Limb (tissue), 2 donors: ENCODE data around the gene SORD.
A peak's percentile ranks its signal among the peaks of the same experiment; 100 is the strongest.
"Not testable (repeated sequence)": the region's sequence is repeated elsewhere in the genome, so short reads cannot be mapped to it uniquely, and the experiment has no call there.

Experiments used
- DNase-seq, 2 donors: peaks; one replicate each; pipeline ENCODE4 v3.0.0-alpha.2; 2016; ENCODE audit errors: extremely low spot score in 2 of 2

SORD gene

GRCh38 chr15:45024649-45025048 is 1.7 kb downstream of the SORD start:
- DNase-seq = not testable (repeated sequence)

GRCh38 chr15:45025627-45026026 is 2.6 kb downstream of the SORD start:
- DNase-seq = not testable (repeated sequence)

GRCh38 chr15:45026651-45027190 is 3.7 kb downstream of the SORD start:
- DNase-seq = no peak

GRCh38 chr15:45027220-45027619 is 4.2 kb downstream of the SORD start:
- DNase-seq = no peak

- DNase-seq = no peak
Observed at GRCh38 chr15:45030743-45031142, 7.7 kb downstream of the SORD start.

GRCh38 chr15:45031522-45032028 is 8.6 kb downstream of the SORD start:
- DNase-seq = not testable (repeated sequence)

GRCh38 chr15:45032501-45032900 is 9.5 kb downstream of the SORD start:
- DNase-seq = not testable (repeated sequence)

- DNase-seq = not testable (repeated sequence)
Observed at GRCh38 chr15:45034087-45034486, 11.1 kb downstream of the SORD start.

- DNase-seq = not testable (repeated sequence)
Observed at GRCh38 chr15:45034600-45035375, 11.8 kb downstream of the SORD start.

GRCh38 chr15:45036812-45037781 is 14.1 kb downstream of the SORD start:
- peak; percentile 37 to 66 for DNase-seq

- DNase-seq = no peak
Observed at GRCh38 chr15:45037936-45038335, 14.9 kb downstream of the SORD start.

- not testable (repeated sequence) for DNase-seq
Observed at GRCh38 chr15:45040396-45040795, 17.4 kb downstream of the SORD start.

GRCh38 chr15:45041538-45041937 is 18.5 kb downstream of the SORD start:
- not testable (repeated sequence) for DNase-seq

GRCh38 chr15:45042859-45043258 is 19.9 kb downstream of the SORD start:
- DNase-seq = not testable (repeated sequence)

GRCh38 chr15:45044270-45044669 is 21.3 kb downstream of the SORD start:
- not testable (repeated sequence) for DNase-seq

GRCh38 chr15:45048449-45048793 is 25.4 kb downstream of the SORD start:
- not testable (repeated sequence) for DNase-seq

GRCh38 chr15:45048794-45049631 is 26.0 kb downstream of the SORD start:
- DNase-seq = no peak

- DNase-seq = no peak
Observed at GRCh38 chr15:45050587-45050986, 27.6 kb downstream of the SORD start.

GRCh38 chr15:45052676-45053075 is 29.7 kb downstream of the SORD start:
- DNase-seq = not testable (repeated sequence)
